22Rv1 (cell line): ENCODE data around the gene TMEM43.

Source experiments
- ZFX ChIP-seq: fragments of 450-650 bp; IDR thresholded peaks from 2 replicates; pipeline ENCODE4 v1.6.1; 2017; ENCODE audit warnings: antibody characterized with exemption, borderline replicate concordance
- TF ChIP-seq, protein P1 (sequence below): fragments of 450-650 bp; IDR thresholded peaks from 2 replicates; pipeline ENCODE4 v1.5.1; 2017; ENCODE audit warnings: mild to moderate bottlenecking

DNA sequence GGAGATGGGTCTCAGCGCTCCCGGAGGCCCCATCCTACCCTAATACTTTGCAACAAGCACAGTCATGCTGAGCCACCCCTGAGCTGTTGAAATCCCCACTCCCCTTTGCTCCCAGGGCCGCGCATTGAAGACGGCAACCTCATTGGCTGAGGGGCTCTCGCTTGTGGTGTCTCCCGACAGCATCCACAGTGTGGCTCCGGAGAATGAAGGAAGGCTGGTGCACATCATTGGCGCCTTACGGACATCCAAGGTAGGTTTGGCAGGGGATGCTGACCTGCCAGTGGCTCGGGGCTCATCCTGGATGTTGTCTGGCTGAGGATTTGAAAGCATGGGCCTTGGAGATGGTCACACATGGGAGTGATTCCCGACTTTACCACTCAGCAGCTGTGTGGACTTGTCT, 5.9 kb downstream of the TMEM43 start:
- TF ChIP-seq, protein P1, sequence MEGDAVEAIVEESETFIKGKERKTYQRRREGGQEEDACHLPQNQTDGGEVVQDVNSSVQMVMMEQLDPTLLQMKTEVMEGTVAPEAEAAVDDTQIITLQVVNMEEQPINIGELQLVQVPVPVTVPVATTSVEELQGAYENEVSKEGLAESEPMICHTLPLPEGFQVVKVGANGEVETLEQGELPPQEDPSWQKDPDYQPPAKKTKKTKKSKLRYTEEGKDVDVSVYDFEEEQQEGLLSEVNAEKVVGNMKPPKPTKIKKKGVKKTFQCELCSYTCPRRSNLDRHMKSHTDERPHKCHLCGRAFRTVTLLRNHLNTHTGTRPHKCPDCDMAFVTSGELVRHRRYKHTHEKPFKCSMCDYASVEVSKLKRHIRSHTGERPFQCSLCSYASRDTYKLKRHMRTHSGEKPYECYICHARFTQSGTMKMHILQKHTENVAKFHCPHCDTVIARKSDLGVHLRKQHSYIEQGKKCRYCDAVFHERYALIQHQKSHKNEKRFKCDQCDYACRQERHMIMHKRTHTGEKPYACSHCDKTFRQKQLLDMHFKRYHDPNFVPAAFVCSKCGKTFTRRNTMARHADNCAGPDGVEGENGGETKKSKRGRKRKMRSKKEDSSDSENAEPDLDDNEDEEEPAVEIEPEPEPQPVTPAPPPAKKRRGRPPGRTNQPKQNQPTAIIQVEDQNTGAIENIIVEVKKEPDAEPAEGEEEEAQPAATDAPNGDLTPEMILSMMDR = no peak
- TF ChIP-seq ZFX = no peak
